Endothelial cell of hepatic sinusoid (primary cell): ENCODE measurements around the gene YEATS4.

Experiments
- in situ Hi-C: cut with HindIII; loops from 2 replicates; pipeline ENCODE4 v1.10.0; 2017; ENCODE audit warnings: low sequenced_read_pairs

The YEATS4 gene

DNA sequence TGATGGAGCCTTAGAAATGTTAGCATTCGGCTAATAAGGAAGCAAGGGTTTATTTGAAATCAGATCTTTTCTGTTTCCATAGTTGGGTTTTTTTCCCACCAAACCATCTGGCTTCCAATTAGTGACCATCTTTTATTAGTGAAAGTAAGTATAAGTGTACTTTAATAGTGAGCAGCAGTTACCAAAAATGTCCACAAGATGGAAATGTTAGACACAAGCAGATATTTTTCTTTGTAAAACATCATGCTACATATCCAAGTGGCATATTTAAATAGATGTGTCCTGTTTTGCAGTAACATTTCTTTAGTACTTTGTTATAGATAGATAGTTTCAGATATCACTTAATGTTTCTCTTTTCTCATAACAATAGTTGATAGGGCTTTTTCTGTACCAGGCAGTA, 28.8 kb downstream of the YEATS4 start:
- in situ Hi-C loops = no loop called here

DNA sequence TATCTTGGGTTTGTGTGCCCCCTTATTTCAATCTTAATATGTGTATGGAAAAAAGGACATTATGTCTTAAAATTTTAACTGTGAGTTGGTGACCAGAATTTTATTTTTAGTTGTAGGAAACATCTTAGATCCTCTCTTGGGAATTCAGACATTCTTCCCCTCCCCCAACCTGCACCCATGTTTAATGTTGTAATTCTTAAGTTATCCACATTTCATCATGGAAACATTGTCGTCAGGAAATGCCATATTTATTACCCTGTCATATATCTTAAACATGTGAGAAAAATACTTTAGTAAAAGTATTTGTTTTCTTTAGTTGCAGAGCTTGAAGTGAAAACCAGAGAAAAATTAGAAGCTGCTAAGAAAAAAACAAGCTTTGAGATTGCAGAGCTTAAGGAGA, 30.3 kb downstream of the YEATS4 start:
- in situ Hi-C loops = no loop called here

DNA sequence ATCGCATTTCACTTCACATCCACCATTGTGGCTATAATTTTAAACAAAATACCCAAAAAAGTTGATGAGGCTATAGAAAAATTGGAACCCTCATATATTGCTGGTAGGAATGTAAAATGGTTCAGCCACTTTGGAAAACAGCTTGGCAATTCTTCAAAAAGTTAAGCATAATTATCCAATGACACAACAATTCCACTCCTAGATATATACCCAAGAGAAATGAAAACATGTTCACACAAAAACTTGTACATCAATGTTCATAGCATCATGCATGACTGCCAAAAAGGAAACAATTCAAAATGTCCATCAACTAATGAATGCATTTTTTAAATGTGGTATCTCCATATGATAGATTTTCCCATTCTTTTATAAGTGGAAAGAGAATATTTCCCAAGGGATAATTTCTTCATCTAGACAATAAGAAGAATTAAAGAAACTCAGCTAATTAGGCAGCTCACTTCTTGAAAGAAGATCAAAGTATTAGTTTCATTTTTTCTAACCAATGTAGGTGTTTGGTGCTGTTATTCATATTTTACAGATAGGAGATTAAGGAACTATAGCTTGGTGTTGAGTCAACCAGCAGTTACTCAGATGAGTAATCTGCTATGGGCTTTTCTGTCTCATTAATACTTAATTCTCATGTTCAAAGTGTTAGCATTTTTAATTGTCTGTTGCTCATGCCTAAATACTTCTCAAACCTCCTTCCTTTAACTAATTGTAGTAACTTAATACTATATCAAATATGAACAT, 32.8 kb downstream of the YEATS4 start:
- in situ Hi-C loops = no loop called here

DNA sequence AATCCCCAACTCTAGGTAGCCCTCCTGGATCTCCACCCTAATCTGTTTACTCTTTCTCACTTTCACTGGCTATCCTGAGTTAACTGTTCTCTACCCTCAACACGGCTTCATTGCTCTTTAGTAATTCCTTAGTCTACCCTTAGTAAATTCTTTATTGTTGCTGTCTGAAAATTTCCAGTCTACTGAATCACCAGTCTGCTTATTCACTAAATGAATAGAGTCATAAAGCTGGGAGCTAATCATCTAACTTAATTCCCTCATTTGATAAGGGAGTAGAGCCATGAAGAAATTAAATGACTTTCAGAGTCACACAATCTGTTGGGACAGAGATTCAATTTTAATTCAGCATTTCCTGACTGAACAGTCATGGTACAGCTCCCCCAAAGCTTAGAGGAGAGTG, 36.5 kb downstream of the YEATS4 start:
- in situ Hi-C loops = no loop called here

DNA sequence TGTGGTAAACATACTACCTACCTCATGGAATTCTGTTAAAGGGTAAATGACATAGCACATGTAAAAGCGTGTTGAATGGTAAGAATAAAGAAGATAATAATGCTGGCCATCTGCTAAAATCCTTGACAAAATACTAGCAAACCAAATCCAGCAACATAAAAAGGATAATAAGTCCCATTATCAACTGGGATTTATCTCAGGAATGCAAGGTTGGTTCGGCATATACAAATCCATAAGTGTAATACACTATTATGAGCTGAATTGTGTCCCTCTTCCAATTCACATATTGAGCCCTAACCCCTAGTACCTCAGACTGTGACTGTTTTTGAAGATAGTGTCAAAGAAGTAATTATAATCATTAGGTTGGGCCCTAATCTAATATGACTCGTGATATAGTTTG, 37.4 kb downstream of the YEATS4 start:
- in situ Hi-C loops = no loop called here

DNA sequence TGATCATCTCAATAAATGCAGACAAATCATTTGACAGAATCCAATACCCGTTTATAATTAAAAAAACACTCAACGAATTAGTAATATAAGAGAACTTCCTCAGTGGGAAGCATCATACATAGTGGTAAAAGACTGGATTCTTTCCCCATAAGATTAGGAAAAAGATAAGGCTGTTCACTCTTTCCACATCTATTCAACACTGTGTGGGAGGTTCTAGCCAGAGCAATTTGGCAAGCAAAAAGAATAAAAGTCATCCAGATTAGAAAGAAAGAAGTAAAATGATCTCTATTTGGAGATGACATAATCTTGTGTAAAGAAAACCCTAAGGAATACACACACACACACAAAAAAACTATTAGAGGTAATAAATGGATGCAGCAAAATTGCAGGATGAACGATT, 38.4 kb downstream of the YEATS4 start:
- in situ Hi-C loops = no loop called here

DNA sequence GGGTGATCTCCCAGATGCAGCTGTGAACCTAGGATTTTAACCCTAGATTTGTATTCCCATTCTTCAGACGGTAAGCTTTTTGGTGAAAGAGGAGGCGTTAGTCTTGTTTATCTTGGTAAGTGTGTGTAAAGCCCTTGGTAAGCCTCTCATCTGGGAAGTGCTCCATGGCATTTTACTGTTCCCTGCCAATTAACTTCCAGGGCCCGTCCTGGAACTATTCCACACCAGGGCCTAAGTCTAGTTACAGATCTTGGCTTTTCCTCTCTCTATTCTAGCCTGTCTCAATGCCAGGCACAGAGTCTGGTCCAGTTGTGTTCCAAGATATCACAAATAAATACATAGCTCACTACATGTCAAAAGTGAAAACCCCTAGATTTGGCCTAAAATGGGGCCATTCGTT, 42.4 kb downstream of the YEATS4 start:
- in situ Hi-C loops = loop anchor here (5.0 to 10.0 kb wide), 2 partner anchors 63 to 165 kb away; no protein-coding TSS in a partner anchor

DNA sequence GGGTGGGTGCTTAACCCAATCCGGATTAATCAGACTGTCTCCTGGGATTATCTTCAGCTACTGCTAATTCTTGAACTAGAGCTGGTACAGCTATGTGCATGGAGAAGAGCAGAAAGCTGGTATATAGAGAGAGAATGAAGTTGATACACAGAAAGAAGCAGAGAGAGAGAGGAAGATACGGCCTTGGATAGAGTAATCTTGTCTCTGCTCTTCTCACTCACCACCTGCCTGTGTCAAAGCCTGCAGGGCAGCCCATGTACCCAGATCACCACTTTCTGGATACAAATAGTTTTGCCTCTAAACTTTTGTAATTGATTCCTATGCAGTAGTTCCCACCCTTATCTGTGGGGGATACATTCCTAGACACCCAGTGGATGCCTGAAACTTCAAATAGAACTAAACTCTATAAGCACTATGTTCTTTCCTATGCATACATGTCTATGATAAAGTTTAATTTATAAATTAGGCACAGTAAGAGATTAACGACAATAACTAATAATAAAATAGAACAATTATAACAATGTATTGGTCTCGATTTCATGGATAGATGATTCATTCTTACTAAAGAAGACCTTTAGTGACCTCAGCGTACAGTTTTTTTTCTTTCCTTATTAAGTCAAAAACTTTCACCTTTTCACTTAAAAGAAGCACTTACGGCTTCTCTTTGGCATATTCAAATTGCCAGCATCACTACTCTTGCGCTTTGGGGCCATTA, 45.5 kb downstream of the YEATS4 start:
- in situ Hi-C loops = loop anchor here (5.0 to 10.0 kb wide), 2 partner anchors 60 to 162 kb away; no protein-coding TSS in a partner anchor

DNA sequence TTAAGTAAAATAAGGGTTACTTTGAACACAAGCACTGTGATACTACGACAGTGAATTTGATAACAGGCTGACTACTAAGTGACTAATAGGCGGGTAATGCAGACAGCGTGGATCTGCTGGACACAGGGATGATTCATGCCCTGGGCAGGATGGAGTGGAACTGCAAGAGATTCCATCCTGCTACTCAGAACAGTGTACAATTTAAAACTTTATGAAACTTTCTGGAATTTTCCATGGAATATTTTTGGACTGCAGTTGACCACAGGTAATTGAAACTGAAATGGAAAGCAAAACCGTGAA, 46.0 kb downstream of the YEATS4 start:
- in situ Hi-C loops = loop anchor here (10.0 kb wide), 1 partner anchor 59 kb away; no protein-coding TSS in a partner anchor

DNA sequence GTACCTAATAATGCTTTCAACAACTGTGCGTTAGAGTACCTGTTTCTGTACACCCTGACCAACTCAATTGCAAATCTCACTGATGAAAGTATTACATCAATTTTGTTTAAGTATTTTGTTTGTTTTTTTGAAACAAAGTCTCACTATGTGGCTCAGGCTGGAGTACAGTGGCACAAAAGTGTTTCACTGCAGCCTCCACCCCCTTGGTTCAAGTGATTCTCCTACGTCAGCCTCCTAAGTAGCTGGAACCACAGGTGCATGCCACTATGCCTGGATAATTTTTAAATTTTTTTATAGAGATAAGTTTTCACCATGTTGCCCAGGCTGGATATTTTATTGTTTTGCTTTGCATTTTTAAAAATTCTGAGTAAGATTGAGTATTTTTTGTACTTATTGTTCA, 46.7 kb downstream of the YEATS4 start:
- in situ Hi-C loops = loop anchor here (10.0 kb wide), 1 partner anchor 59 kb away; no protein-coding TSS in a partner anchor

DNA sequence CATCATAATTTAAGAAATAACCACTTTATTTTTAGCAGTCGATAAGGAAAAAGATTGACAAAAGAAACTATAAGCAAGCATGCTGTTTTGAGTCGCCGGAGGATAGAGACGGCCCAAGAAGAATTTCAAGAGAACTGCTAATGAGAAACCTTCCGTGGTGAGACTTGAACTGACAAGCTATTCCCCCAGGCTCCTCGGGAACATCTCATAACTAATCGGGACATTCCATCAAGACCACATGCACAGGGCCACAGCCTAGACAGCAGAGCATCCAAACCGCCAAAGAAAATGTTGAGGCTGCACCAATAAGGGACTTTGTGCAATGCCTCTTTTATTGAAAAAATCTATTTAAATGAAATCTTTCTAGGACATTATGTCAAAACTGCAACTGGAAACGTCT, 51.0 kb downstream of the YEATS4 start:
- in situ Hi-C loops = no loop called here

DNA sequence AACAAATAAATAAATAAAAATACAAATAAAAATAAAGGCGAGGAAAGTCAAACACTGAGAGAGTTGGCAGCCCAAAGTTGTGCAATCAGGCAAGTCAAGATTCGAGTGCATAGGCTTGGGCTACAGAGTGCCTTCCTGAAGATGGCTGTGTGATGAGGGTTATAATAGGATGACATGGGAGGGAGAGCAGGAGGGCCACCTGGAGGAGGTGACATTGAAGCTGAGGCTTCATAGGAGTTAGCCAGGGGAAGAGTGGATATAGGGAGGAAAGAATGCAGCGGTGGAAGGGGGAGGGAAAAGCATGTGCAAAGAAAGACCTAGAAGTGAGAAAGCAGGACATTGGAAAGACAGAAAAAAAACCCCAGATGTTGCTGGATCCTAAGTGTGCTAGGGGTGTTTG, 53.1 kb downstream of the YEATS4 start:
- in situ Hi-C loops = no loop called here

DNA sequence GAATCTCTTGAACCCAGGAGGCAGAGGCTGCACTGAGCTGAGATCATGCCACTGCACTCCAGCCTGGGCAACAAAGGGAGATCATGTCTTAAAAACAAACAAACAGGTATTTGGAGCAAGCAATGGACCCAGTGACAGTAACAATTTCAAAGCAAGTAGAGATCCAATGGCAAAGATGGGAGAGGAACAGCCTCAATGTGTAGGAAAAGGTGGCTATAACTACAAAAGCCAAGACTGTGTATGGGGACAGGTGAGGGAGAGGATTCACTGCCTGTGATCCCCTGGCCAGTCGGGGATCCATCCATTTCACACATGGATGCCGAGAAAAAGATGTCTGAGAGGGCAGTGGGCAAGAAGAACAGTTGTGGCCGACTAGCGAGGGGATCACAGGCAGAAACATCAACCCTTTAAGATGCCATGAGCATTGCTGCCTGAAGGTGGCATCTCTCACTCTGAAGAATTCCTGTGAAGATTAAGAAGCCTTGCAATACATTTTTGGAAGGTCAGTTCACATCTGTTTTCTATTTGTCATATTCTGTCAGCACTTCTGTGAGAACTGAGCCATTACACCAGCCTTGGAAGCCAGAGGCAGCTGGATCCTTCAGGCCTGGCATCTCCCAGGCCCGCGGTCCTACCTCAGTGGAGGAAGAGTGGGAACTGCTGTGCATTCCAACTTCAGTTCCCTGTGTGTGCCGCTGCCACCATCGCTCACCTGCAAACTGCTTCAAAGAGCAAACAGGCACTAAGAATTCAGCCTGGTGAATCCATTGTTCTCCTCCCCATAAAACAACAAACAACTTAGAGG, 56.1 kb downstream of the YEATS4 start:
- in situ Hi-C loops = loop anchor here (5.0 kb wide), 1 partner anchor 67 kb away; no protein-coding TSS in a partner anchor

DNA sequence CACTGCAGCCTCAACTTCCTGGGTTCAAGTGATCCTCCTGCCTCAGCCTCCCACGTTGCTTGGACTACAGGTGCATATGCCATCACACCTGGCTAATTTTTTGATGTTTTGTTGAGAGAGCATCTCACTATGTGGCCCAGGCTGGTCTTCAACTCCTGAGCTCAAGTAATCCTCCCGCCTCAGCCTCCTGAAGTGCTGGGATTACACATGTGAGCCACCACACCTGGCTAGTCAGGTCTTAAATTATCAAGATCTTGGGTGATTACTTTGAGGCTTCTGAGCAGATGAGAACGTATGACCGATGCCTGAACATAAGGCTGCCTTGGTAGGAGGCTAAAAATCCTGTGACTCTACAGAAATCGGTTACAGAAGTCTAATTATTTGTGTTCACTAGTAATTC, 57.7 kb downstream of the YEATS4 start:
- in situ Hi-C loops = loop anchor here (5.0 kb wide), 1 partner anchor 65 kb away; no protein-coding TSS in a partner anchor

DNA sequence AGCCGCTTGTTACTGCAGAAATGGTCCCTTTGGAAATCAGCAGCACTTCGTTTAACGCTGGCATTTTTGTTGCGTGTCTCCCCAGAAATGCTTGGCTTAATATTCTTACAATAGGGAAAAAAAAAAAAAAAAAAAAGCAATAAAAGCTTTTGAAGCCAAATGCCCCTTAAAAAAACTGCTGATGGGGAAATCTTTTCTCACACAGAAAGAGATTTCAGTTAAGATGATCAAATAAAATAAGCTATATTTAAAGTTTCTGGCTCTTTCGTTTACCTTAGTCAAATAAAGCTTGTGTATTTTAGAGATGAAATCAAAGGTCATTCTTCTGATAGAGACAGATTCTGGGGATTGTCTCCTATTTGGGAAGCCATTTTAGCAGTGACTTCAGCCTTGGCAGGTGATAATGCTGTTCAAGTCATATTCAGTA, 58.2 kb downstream of the YEATS4 start:
- in situ Hi-C loops = loop anchor here (5.0 kb wide), 1 partner anchor 65 kb away; no protein-coding TSS in a partner anchor

DNA sequence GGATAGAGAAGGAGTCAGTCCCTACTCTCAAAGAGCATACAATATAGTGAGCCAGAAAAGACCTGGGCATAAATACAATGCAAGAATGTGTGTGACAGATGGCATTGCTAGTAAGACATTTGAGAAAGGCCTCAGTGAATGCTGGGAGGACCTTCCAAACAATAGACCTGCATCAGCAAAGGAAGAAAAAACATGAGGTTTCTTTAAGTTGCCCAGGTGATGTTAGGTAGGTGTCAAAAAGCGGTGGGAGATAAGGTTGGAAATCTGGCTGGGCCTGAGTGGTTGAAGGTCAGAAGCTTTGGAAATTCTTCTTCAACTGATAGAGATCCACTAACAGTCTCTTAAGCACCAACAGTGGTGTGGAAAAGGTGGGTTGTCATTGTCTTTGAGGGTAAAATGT, 60.2 kb downstream of the YEATS4 start:
- in situ Hi-C loops = loop anchor here (5.0 kb wide), 1 partner anchor 63 kb away; no protein-coding TSS in a partner anchor

DNA sequence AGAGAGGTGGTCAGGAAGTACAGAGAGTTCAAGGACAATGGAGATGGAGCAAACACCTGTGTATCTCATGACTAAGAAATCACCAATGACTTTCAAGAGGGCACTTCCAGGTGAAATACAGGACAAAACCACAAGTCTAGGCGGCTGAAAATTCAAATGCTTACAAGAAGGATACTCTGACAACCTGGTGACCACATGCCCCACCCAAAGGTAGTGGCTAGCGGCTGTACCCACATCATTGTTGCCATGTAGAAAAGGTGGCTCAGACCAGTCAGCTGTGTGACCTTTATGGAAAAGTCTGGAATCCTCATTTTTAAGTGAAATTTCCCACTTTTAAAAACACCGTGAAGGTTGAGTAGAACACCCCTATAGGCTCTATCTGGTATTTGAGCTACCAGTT, 62.0 kb downstream of the YEATS4 start:
- in situ Hi-C loops = no loop called here

DNA sequence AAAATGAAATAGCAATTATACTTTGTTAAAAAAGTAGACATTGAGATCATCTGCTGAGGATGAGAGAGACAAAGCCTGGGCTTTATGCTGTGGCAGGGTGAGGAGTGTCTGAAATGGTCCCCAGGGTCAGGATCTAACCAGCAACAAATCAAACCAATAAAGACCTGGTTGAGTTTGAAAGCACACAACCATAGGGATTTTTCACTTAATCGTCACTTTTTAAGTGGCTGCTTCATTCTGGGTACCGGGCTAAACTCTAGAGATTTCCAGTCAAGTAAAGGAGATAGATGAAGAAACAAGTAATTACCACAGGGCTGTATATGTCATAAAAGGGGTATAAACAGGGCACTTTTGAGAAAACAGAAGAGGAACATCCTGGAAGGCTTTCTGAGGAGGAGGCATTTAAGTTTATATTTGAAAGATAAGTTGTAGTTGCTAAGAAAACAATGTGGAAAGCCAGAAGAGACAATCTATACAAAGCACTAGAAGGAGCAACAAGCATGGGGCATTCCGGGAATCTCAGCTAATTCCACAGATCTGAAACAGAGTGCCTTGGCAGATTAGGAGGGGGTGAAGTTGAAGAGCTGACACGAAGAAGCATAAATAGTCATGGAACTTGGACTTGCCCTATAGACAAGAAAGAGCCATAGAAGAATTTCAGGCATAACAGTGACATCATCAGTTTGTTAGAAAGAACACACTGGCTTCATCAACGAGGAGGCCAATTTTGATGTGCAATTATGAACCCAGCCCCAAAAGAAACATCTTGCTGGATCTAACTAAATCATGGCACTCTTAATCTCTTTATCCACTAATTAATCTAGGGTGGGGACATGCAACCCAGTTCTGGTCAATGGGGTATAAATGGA, 63.7 kb downstream of the YEATS4 start:
- in situ Hi-C loops = no loop called here

DNA sequence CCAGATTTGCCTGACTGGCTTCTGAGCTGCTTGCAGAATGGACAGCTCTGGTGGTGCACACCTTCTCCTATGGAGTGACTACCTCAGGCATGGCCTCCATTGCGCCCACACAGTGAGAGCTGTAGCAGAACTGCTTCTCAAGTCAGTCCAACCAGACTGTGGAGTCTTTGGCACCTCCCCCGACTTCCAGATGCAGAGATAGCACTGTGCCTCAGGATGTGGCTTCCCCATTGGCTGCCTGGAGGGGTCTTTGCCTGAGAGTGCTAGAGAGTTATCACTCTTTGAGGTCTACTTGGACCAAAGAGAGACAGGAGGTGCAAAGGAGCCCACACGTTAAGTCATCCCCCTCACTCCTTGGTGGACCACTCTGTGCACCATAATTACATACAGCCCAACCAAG, 65.9 kb downstream of the YEATS4 start:
- in situ Hi-C loops = no loop called here

DNA sequence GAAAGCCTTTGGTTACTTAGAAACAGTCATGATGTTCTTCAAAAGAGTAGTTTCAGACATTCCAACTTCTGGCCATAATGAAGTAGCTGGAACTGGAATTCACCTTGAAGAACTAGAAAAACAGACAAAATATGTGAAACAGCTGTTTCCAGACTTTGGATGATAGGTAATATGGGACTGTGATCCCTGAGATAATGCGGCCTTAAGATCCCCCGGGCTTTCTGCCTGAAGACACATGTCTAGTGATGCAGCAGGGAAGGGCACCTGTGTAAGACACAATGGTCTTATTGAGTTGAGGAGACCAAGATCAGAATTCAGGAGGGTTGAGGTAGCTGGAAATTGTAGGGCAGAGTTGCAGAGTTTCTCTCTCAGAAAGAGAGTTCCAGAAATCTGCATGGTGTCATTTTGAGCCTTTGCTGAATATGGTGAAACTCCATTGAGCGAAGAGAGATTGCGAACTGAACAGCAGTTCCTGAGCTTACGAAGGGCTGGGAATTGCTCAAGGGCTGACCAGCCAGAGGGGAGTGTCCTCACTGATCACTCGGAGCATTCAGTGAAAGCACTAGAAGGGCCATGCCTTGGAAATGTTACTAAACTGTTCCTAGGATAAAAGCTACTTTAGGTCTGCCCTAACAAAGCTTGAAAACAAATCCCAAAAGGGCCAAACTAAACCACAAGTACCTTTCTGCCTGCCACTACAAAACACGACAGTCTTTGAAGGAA, 69.0 kb downstream of the YEATS4 start:
- in situ Hi-C loops = no loop called here
